Inflammatory macrophage (primary cell): ENCODE results near the gene EGR4.
"Not testable (repeated sequence)": the region's sequence is repeated elsewhere in the genome, so short reads cannot be mapped to it uniquely, and the experiment has no call there.

Experiments
- DNase-seq, 2 donors: peaks; one replicate each; pipeline ENCODE4 v3.0.0-alpha.2; 2020 to 2022

Gene EGR4

DNA sequence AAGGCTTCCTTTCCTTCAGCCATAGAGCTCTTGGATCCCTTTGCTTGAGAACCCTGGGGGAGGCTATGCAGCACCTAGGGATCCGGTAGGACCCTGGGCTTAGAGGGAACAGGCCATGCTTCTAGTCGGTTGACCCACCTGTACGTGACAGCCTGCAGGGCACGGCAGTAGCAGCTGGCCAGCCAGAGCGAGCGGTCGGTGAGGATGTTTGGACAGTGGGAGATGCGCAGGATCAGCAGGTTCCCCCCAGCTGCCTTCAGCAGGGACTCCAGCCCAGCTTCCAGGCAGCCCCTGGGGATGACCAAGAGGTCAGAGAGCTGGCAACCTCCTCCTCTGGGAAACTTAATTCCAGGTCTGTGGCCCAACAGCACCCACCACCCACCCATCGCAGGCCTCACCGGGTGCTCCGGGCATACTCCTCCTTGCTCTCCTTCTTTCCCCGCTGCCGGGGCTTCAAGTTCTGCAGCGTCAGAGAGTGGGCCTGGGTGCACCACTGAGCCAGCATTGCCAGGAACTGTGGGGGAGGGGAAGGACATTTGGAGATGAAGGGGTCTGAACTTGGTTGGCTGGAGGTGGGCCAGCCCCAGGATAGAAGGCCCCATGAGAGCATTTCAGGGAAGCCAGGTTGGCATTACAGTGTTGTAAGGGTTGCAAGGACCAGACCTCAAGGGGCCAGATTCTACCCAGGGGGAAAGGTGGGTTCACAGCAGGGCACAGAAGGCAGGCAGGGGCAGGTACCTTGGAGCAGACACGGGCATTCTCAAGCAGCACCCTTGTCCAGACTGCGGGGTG, 29.6 kb downstream of the EGR4 start:
- DNase-seq, result no peak

DNA sequence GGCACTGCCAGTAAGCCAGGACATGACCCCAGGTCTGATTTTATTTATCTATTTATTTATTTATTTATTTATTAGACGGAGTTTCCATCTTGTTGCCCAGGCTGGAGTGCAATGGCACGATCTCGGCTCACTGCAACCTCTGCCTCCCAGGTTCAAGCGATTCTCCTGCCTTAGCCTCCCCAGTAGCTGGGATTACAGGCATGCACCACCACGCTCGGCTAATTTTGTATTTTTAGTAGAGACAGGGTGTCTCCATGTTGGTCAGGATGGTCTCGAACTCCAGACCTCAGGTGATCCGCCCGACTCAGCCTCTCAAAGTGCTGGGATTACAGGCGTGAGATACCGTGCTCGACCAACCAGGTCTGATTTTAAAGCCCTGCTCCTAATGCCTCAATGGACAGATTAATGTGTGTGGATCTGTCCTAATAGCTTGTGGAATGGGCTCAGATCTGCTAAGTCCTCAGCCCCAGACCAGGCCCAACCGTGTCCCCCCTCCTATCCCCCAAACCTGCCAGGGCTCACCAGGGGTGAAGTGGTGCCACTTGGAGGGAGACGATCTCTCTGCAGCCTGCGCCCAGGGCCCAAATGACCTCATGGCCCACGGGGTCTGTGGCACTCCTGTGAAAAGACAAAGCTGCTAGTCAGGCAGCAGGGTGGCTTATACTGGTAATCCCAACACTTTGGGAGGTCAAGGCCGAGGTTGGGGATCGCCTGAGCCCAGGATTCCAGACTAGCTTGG, 30.5 kb downstream of the EGR4 start:
- DNase-seq, result not testable (repeated sequence)

DNA sequence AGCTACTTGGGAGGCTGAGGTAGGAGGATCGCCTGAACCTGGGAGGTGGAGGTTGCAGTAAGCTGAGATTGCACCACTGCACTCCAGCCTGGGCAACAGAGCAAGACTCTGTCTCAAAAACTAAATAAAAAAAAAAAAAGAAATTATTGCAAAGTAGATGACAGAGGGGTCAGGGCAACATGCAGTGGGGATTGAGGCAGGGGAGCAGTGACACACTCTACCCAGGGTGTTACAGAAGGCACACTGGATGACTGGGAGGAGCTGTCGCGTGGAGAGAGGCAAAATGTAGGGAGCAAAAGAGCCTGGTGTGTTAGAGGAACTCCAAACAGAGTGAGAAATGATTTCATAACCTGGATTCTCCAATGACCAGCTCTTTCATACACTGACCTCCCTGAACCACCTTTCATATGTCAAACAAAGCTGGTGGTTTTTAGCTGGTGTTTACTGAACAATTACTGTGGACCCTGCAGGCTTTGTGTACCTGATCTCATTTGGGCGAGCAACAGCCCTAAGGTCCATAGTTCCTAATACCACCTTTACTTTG, 31.2 kb downstream of the EGR4 start:
- DNase-seq, result no peak

DNA sequence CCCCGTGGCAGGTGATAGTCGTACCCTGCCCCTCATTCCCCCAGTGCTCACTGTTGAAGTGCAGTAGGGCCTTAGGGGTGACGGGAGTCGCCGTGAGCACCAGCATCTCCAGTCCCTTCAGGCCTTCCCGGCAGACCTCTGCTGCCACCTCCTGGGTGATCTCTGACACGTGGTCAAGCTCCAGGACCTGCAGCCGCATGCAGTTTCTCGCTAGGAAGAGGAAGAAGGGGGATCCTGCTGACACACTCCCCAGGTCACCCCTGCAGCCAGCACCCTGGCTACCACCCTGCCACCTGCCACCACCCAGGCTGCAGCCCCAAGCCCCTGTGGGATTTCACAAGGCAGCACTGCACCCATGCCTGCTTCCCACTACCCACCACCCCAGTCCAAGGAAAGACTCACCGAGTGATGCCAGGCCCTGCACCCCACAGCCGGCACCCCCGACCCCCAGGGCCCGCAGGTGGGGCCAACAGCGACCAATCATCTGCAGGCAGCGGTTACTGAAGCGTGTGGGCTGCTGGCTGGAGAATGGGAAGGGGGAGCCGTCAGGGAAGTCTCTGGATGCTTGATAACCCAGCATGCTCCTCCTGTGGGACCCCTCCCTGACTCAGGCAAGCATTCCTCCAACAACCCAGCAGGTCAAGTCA, 32.9 kb downstream of the EGR4 start:
- peak; percentile 33 to 56 for DNase-seq

DNA sequence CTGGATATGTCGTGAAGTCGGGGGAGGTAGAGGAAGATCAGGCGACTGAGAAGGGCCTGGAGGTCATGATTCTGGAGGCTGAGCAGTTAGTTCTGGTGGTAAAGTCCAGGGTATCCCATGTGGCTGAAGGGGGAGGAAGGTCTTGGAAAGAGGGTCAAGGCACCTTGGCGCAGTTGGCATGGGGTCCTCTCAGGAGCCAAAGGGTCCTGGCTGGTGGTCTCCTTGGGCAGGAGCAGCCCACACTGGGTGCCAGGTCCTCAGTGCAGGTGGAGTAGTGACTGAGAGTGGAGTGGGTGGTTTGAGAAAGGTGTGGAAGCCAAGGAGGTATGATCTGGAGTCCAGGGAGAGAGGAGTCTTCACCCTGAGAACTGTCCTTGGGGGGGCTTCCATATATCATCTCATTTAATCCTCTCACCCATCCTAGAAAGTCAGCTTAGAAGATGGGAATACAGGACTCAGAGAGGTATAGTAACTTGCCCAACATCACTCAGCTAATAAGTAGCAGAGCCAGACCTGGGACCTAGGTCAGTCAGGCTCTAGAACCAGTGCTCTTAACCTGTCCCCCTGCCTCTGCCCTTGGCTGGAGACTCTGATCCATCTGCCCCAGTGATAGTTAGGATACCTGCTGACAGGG, 33.5 kb downstream of the EGR4 start:
- no peak for DNase-seq

DNA sequence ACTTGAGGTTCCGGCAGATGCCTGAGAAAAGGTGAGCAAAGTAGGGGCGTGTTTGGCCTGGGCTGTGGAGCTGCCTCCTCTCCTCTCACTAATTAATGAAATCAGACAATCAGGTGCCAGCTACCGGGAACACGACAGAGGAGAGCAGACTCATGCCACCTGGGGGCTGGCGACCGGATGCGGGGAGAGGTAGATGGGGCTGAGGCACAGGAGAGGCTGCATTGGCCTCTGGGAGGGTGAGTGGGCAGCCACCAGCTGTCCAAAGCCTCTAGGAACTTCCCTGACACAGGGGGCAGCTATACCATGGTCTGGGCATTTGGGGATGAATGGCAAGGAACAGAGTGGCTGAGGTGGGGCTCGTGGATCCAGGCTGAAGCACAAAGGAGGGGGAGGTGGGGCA, 34.1 kb downstream of the EGR4 start:
- DNase-seq, result no peak

DNA sequence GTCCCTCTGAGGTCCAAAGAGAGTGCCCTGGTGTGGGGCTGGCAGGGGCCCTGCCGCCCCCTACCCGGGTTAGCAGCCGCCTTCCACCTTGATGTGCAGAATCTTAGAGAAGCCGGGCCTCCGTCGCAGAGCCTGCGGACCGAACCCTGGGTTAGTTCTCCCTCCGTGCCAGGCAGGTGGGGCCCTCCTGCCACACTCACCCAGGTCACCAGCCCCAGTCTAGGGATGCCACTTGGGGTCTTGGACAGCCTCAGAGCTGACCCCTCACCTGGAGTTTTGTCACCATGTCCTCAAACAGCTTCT, 34.5 kb downstream of the EGR4 start:
- no peak for DNase-seq

DNA sequence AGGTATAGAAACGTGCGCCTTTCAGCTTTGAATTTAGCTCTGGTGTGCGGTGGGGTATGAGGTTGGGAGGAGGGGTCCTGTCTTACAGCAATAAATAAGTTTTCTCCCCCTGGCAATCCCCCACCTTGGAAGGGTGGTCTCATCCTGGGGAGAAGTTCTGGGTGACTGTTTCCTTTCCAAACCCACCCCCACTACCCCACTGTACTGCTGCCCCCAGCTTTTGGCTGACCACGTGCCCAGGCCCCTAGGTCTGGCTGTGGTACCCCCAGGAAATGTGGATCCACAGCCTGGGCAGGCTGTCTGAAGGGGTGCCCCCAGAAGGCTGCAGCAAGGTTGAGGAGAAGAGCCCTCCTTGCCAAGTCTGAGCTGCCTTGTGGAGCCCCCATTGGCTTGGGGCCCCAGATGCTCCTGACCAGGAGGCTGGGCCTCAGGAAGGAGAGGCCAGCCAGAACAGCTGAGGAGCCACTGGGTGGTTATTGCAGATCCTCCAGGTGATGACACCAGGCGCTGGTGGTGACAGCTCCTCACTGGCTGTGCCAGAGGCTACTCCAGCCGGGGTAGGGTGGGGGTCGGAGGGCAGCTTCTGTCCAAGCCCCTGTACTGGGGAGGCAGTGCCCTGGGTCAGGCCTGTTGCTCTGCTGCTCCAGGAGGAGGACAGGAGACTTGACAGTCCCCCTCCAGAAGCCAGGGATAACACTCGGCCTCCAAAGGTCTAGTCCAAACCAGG, 35.0 kb downstream of the EGR4 start:
- DNase-seq, result no peak

DNA sequence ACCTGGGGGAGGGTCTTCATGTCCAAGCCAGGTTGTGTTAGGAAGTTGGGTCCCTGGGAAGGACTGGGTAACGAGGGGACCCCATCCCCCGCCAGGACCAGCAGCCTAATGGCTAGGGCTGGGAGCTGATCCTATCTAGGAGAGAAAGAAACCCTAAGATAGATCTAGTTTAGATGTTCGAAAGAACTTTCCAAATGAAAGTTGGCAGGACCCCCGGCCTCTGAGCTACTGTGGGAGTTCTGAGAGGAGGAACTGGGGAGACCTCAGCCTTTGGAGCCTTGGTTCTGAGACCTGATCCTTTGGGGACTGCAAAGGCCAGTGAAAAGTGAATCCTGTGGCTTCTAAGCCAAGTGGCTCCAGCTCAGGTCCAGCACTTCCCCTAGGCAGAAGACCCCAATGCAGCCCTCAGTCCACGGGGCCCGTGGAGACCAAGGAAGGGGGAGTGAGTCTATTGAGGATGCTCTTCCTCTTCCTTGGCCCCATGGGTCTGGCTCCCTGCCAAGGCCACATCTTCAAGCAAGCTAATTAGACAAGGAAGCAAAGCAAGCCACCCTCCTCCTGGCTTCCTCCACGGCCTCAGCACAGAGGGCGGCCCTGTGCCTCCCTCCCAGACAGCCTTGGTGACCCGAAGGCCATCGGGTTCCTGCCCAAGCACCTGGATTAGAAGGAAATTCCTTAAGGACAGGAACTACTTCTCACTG, 35.8 kb downstream of the EGR4 start:
- peak; percentile 48 to 55 for DNase-seq

DNA sequence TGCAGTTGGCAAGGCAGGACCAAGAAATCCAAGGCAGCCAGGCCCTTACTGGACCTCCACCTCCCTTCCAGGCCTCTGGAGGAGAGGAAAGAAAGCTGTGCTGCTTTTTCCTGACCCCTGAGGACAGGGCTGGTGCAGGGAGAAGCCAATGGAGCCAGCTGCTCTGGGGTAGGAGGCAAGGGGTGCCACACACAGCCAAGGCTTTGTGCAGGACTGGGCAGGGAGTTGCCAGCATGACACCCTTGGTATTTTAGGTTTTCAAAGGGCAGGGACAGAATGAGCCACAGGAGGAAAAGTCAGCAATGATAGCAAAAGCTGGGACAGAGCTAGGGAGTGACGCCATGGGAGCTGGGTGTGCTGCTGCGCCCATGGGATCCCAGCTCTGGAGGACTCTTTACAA, 36.3 kb downstream of the EGR4 start:
- no peak for DNase-seq

DNA sequence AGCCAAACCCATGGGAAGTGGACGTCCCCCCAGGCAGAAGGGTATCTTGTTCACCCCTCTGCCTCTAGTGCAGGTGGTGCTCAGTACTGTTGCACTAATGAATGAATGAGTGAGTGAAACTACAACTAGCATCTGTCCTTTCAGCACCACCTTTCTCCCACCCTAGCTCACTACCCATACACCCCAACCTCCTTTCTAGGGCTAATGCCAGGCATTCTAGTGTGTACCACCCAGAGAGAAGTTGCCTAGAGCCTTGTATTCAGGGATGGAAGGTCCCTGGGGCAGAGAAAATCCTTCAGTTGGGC, 36.8 kb downstream of the EGR4 start:
- no peak for DNase-seq

DNA sequence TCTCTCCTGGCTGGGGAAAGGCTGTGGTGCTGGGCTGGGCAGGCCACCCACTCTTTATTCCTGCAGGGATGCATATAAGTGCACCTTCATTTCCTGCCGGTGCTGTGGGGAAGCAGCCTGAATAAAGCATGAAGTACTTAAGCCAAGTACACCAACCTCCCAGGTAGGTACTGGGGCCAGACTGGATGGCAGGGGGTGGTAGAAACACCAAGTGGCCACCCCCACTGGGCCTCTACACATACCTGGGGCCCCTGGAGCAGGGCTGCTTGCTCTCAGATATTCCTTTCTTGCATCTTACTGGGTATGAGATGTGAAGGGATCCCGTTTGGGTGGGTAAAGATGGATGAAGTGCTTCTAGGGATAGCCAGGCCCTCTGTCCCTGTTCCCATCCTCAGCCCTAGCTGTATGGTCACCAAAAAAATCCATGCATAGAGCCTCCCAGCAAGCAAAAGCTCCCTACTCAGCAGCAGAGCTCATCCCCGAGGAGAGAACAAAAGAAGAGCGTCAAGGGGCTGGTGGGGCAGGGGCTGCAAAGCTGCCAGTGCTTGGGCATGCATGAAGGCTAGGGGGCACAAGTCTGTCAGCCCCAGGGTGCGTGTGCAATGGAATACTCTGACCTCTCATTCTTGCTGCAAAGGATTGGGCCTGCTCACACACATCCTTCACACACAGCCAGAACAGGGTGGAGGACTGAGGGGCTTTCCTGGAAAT, 37.3 kb downstream of the EGR4 start:
- DNase-seq, result no peak

DNA sequence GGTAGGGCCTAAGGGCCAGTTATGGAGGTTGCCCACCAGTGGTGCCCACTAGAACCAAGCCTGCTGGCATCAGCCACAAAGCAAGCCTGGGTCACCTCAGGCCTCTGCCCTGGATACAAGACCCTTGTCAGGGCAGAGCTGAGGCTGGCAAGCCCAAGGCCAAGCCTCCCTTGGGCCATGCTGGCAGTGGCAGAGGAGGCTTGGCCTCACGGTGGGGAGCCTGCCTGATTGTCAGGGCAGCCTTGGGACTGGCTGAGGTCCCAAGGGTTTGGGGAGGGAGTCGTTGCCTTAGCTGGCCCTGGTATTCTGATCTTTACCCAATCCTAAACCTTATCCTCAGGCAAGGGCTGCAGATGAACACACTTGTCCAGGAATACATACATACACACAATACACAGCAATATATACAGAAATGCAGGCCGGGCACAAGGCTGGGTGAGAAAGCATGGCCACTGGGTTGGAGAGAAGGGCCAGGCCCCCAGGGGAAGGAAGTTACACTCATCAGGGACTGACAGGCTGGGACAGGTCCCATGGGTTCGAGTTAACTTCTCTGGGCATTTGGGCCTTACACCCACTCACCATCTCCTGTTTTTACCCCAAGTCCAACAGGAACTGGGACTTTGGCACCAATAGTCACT, 38.2 kb downstream of the EGR4 start:
- DNase-seq, result no peak

DNA sequence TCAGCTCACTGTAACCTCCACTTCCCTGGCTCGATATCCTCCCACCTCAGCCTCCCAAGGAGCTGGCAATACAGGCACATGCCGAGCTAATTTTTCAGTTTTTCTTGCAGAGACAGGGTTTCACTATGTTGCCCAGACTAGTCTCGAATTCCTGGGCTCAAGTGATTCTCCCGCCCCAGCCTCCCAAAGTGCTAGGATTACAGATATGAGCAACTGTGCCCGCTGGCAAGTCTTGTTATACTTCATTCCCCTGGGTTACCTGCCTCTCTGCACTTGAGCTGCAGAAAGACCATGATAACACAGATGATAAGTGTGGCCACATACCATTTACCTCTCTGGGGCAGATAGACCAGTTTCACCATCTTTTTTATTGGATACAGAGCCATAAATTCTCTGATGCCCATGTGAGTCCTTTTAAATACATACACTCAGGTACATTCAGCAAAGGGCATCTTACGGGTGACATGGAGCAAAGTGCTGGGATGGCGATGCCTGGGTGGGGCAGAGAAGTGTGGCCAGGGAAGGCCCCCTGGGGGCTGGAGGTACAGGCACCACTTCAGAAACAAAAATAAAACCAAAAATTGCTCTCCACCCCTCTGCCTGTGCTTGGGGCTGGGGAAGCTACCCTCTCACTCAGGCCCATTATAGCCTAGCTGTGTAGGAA, 38.9 kb downstream of the EGR4 start:
- no peak for DNase-seq

DNA sequence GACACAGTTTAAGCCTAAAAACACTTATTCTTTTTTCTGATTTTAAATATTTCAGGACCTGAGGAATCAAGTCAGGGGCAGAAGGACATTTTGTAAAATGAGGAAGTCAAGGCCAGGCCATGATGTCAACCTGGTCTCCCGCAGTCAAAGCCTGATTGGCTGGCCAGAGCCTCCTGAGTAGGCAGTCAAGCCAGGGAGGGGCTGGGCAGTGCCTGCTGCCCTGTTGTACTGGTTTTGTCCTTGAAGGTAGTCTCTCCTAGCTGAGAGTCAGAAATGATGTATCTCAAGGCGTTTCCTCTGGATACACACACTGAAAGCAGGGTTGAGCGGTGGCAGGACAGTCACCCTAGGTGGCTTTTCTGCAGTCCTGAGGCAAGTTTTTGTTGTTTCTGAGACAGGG, 39.4 kb downstream of the EGR4 start:
- peak; percentile 69 to 77 for DNase-seq

DNA sequence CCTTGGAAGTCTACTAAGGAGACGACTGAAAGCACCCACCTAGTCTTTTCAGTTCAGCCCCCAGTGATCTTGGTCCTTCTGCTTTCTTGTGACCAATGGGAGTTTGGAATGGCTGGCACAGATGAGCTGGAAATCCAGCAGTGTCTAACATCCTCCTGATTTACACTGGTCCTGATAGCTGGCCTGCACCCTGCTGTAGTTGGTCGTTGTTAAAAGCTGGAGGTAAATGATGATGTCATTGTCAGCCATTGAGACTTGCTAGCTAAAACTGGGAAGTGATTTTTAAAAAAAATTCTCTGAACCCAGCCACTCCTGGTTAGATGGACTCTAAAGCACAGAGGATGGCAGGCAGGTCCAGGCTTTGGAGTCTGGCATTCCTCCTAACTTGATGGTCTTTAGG, 39.9 kb downstream of the EGR4 start:
- DNase-seq, result peak in 1 of 2 donors; percentile 18

DNA sequence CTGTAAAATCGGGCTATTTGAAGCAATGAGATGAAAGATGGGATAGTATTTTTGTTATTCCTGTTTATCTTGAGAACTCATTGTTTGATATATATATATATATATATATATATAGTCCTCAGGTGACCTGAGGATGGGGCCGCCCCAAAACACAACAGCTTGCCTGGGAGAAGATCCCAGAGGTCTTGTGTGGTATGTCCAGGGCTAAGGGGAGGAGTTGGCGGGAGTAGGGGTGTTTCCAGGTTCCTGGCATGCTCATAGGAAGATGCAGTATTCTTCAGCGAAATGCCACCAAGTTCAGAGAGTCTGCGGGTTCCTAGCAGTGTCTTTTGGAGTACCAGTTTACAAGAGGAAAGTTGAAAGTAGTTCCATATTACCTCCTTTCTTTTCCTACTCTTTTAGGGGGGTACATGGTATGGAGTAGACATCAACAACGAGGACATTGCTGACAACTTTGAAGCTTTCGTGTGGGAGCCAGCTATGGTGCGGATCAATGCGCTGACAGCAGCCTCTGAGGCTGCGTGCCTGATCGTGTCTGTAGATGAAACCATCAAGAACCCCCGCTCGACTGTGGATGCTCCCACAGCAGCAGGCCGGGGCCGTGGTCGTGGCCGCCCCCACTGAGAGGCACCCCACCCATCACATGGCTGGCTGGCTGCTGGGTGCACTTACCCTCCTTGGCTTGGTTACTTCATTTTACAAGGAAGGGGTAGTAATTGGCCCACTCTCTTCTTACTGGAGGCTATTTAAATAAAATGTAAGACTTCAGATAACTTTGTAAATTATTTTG, 40.9 kb downstream of the EGR4 start:
- no peak for DNase-seq

DNA sequence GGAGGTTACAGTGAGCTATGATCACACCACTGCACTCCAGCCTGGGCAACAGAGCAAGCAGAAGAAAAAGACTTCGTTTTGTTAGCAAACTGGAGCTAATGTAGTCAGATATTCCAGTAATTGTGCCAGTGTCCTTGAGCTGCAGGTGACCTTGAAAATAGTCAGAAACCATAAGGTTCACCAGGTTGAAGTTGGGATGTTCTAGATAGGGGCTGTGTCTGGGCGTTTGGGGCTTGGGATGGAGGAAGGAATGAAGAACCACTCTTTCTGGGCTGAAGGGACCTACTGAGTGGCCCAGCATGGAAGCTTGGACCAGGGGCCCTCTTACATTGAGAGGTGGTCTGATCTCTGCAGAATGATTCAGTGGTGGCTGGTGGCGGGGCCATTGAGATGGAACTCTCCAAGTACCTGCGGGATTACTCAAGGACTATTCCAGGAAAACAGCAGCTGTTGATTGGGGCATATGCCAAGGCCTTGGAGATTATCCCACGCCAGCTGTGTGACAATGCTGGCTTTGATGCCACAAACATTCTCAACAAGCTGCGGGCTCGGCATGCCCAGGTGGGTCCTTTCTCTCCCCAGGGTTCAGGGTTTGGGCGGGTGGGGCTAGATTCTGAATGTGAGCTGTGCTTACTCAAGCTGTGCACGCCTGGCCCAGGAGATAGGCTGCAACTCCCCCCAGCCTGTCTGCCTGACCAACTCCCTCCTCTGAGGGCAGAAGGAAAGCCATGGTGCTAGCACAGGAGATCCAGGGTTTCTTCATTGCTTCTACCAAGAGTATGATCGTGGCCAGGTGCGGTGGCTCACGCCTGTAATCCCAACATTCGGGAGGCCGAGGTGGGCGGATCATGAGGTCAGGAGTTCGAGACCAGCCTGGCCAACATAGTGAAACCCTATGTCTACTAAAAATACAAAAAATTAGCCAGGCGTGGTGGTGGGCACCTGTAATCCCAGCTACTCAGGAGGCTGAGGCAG, 42.2 kb downstream of the EGR4 start:
- DNase-seq, result no peak
